K562 (cell line): ENCODE results near the gene APOM. TPM values are rescaled to one million over a fixed set of nuclear protein-coding genes. Genes with fewer than 3 reads are reported as not detected.

Experiments
- BRD9 ChIP-seq: fragments of 450-650 bp; IDR thresholded peaks from 2 replicates; pipeline ENCODE4 v1.6.1; 2018; ENCODE audit warnings: low read depth; ENCODE audit not compliant: partially characterized antibody
- ELF1 ChIP-seq: fragments of 200-800 bp; sonication (Bioruptor generic); IDR thresholded peaks from 2 replicates; pipeline ENCODE4 v1.6.1; 2016; ENCODE audit warnings: missing genetic modification characterization, missing compliant biosample characterization
- ETV1 ChIP-seq: fragments of 450-650 bp; conservative IDR thresholded peaks from 2 replicates; pipeline ENCODE4 v1.6.1; 2016; ENCODE audit warnings: missing genetic modification characterization, control low read depth, low read depth, missing compliant biosample characterization
- ETV5 ChIP-seq: sonication (generic); formaldehyde crosslinking; IDR thresholded peaks from 2 replicates; pipeline ENCODE4 v1.4.0; 2020; ENCODE audit warnings: low read depth, mild to moderate bottlenecking, missing genetic modification reagents
- FOXA1 ChIP-seq: fragments of 450-650 bp; IDR thresholded peaks from 2 replicates; pipeline ENCODE4 v1.6.1; 2016; ENCODE audit warnings: mild to moderate bottlenecking, borderline replicate concordance
- HBP1 ChIP-seq: fragments of 450-650 bp; formaldehyde crosslinking; IDR thresholded peaks from 2 replicates; pipeline ENCODE4 v1.4.0; 2022; ENCODE audit warnings: missing genetic modification characterization
- HDAC2 ChIP-seq: fragments of 450-650 bp; IDR thresholded peaks from 2 replicates; pipeline ENCODE4 v1.6.1; 2016; ENCODE audit warnings: mild to moderate bottlenecking
- HMGN3 ChIP-seq: IDR thresholded peaks from 2 replicates; pipeline ENCODE4 v1.6.1; 2011; ENCODE audit warnings: borderline replicate concordance, low read depth, mild to moderate bottlenecking, mixed read lengths, low read length; ENCODE audit not compliant: insufficient read length; ENCODE audit errors: extremely low read depth
- IRF1 ChIP-seq: sonication (generic); formaldehyde crosslinking; IDR thresholded peaks from 2 replicates; pipeline ENCODE4 v1.8.0; 2022; ENCODE audit warnings: missing genetic modification reagents, mild to moderate bottlenecking, borderline replicate concordance
- MAZ ChIP-seq, 2 experiments: fragments of 450-650 bp in 1 of 2; sonication (generic) in 1 of 2; formaldehyde crosslinking; IDR thresholded peaks in 1 of 2; conservative IDR thresholded peaks in 1 of 2; 2 replicates each; pipeline versions ENCODE4 v1.4.0 to v1.5.0; 2020; ENCODE audit warnings: mild to moderate bottlenecking in 1 of 2, missing genetic modification reagents in 1 of 2
- PTTG1 ChIP-seq: fragments of 450-650 bp; IDR thresholded peaks from 2 replicates; pipeline ENCODE4 v1.6.1; 2016; ENCODE audit warnings: low read depth, mild to moderate bottlenecking, missing genetic modification characterization, missing compliant biosample characterization
- TAF1 ChIP-seq: IDR thresholded peaks from 2 replicates; pipeline ENCODE4 v1.6.1; 2011; ENCODE audit warnings: mild to moderate bottlenecking, low read length, moderate library complexity; ENCODE audit not compliant: insufficient read depth, control insufficient read depth, severe bottlenecking; ENCODE audit errors: extremely low read depth
- TCF3 ChIP-seq: sonication (generic); formaldehyde crosslinking; IDR thresholded peaks from 2 replicates; pipeline ENCODE4 v1.4.0; 2020; ENCODE audit warnings: mild to moderate bottlenecking, missing genetic modification reagents
- TOE1 ChIP-seq, 2 experiments: fragments of 450-650 bp in 1 of 2; sonication (generic) in 1 of 2; formaldehyde crosslinking in 1 of 2; IDR thresholded peaks; 2 replicates each; pipeline versions ENCODE4 v1.7.1 to v1.8.0; 2016 to 2022; ENCODE audit warnings: borderline replicate concordance in 2 of 2, mild to moderate bottlenecking in 2 of 2, antibody characterized with exemption in 1 of 2, inconsistent platforms in 1 of 2, low read depth in 1 of 2, missing genetic modification reagents in 1 of 2, moderate library complexity in 1 of 2
- ZBTB17 ChIP-seq: fragments of 450-650 bp; formaldehyde crosslinking; IDR thresholded peaks from 2 replicates; pipeline ENCODE4 v1.4.0; 2020; ENCODE audit warnings: mild to moderate bottlenecking
- ZBTB26 ChIP-seq: fragments of 450-650 bp; formaldehyde crosslinking; IDR thresholded peaks from 2 replicates; pipeline ENCODE4 v1.4.0; 2022; ENCODE audit warnings: missing genetic modification characterization
- ZBTB49 ChIP-seq: sonication (generic); formaldehyde crosslinking; IDR thresholded peaks from 2 replicates; pipeline ENCODE4 v1.8.0; 2022; ENCODE audit warnings: missing genetic modification reagents, mild to moderate bottlenecking, borderline replicate concordance
- ZHX1 ChIP-seq: fragments of 150-350 bp; conservative IDR thresholded peaks from 2 replicates; pipeline ENCODE4 v1.6.1; 2014; ENCODE audit warnings: low read length
- polyA plus RNA-seq, 8 experiments: library from polyadenylated mRNA; depleted of rRNA in 4 of 8; stranded (reverse) in 5 of 8; unstranded in 3 of 8; fragments of >200 nt; fragmentation: Nextera tagmentation in 2 of 8; fragmentation: Illumina TruSeq in 1 of 8; extraction: Ambion mirVana in 2 of 8; extraction: Trizol in 1 of 8; gene quantifications; 2 replicates each; pipeline versions ENCODE4 v1.2.1 to v1.2.3, GENCODE V29; 2011 to 2014; ENCODE audit warnings: inconsistent platforms in 1 of 8, missing spikeins in 1 of 8
- total RNA-seq, 7 experiments: library from RNA; depleted of rRNA in 6 of 7; stranded (reverse); fragments of >200 nt in 6 of 7; fragmentation: Illumina TruSeq in 2 of 7; extraction: Trizol in 2 of 7; gene quantifications; 2 replicates each; pipeline versions ENCODE4 v1.2.1 to v1.2.3, GENCODE V29; 2011 to 2021; ENCODE audit warnings: low replicate concordance in 1 of 7

APOM gene
- total and polyA plus RNA-seq, 9 of the 15 experiments (the other 6 are each of a cell fraction or from before 2014, with no cell fraction given) = 5.7 to 24.3 (median 10.4) TPM

- TF ChIP-seq PTTG1 (tag) (no peak), ZBTB17 (no peak), ELF1 (tag) (no peak), BRD9 (no peak), ETV1 (tag) (no peak), ETV5 (CRISPR knock-in tag) (no peak), HDAC2 (peak; percentile 42; the same call in 1 of the 2 replicates), ZBTB49 (CRISPR knock-in tag) (no peak), ZBTB26 (no peak; the same call in 1 of the 2 replicates), MAZ (CRISPR knock-in tag; conservative IDR thresholded peaks at IDR 0.05 in 1 of 2, IDR thresholded peaks at IDR 0.05 in 1 of 2) (peak; percentile 47 to 63; a peak in 3 of 4 replicates), HBP1 (CRISPR knock-in tag) (peak; percentile 45; the same call in 1 of the 2 replicates), TOE1 (IDR thresholded peaks at IDR 0.05; ENCODE audit: borderline replicate concordance) (peak; percentile 57), TOE1 (CRISPR knock-in tag; IDR thresholded peaks at IDR 0.05; ENCODE audit: borderline replicate concordance, low read depth) (no peak), FOXA1 (no peak), ZHX1 (no peak), TCF3 (CRISPR knock-in tag) (peak; percentile 81), HMGN3 (no peak), TAF1 (peak; percentile 1), IRF1 (CRISPR knock-in tag) (0 out of 2 replicates have a peak, but pooled peaks have one; percentile 56)
These were observed 30.8 kb downstream of the APOM start (continued) for GRCh38 chr6:31686483-31686882.
